Mesenchymal stem cell (in vitro differentiated cells and primary cell): Measurements from ENCODE around the gene EFEMP2.

Source experiments
- DNase-seq: peaks from one replicate; pipeline ENCODE4 v3.0.0-alpha.2; 2013
- H2AFZ ChIP-seq: one replicate; pipeline ENCODE4 v1.6.1; 2013; ENCODE audit warnings: low read depth, mild to moderate bottlenecking, control low read depth, inconsistent platforms, low read length, moderate library complexity
- H2AK5ac ChIP-seq: 2 replicates; pipeline ENCODE4 v1.6.1; 2013; ENCODE audit warnings: low read length, moderate library complexity, mild to moderate bottlenecking, inconsistent platforms; ENCODE audit not compliant: severe bottlenecking
- H2BK120ac ChIP-seq: one replicate; pipeline ENCODE4 v1.6.1; 2013; ENCODE audit warnings: low read depth, mild to moderate bottlenecking, inconsistent platforms, low read length, moderate library complexity
- H2BK12ac ChIP-seq, 2 experiments: one replicate each; pipeline ENCODE4 v1.6.1; 2013; ENCODE audit warnings: inconsistent platforms in 2 of 2, low read length in 2 of 2, mild to moderate bottlenecking in 2 of 2, moderate library complexity in 2 of 2, control low read depth in 1 of 2
- H2BK15ac ChIP-seq: one replicate; pipeline ENCODE4 v1.6.1; 2013; ENCODE audit warnings: mild to moderate bottlenecking, low read depth, inconsistent platforms; ENCODE audit not compliant: poor library complexity, severe bottlenecking
- H2BK5ac ChIP-seq: 2 replicates; pipeline ENCODE4 v1.6.1; 2013; ENCODE audit warnings: low read depth, mild to moderate bottlenecking, low read length, control low read depth, inconsistent platforms; ENCODE audit not compliant: poor library complexity, severe bottlenecking
- H3K14ac ChIP-seq, 2 experiments: one replicate each; pipeline ENCODE4 v1.6.1; 2013; ENCODE audit warnings: inconsistent platforms in 2 of 2, low read length in 2 of 2, control low read depth in 1 of 2, mild to moderate bottlenecking in 1 of 2, moderate library complexity in 1 of 2
- H3K18ac ChIP-seq, 2 experiments: one replicate each; pipeline ENCODE4 v1.6.1; 2013; ENCODE audit warnings: inconsistent platforms in 2 of 2, low read length in 2 of 2, control low read depth in 1 of 2, low read depth in 1 of 2, mild to moderate bottlenecking in 1 of 2
- H3K23ac ChIP-seq, 2 experiments: one replicate each; pipeline ENCODE4 v1.6.1; 2013; ENCODE audit warnings: inconsistent platforms in 2 of 2, low read length in 2 of 2, mild to moderate bottlenecking in 2 of 2, moderate library complexity in 2 of 2, control low read depth in 1 of 2
- H3K27ac ChIP-seq: 2 replicates; pipeline ENCODE4 v1.5.1; 2013; ENCODE audit warnings: mild to moderate bottlenecking, moderate library complexity, low read length, control low read depth, inconsistent platforms; ENCODE audit not compliant: poor library complexity, severe bottlenecking
- H3K27me3 ChIP-seq, 2 experiments: 2 replicates each; pipeline versions ENCODE4 v1.6.1 to v1.7.0; 2013; ENCODE audit warnings: low read length in 2 of 2, mild to moderate bottlenecking in 2 of 2, moderate library complexity in 2 of 2, control low read depth in 1 of 2, inconsistent platforms in 1 of 2; ENCODE audit not compliant: control insufficient read depth in 1 of 2, insufficient read depth in 1 of 2
- H3K36me3 ChIP-seq, 2 experiments: 2 replicates each; pipeline versions ENCODE4 v1.6.1 to v1.7.0; 2013; ENCODE audit warnings: low read length in 2 of 2, control low read depth in 1 of 2, inconsistent platforms in 1 of 2, low read depth in 1 of 2, mild to moderate bottlenecking in 1 of 2; ENCODE audit not compliant: insufficient read depth in 2 of 2, control insufficient read depth in 1 of 2
- H3K4ac ChIP-seq, 2 experiments: one replicate each; pipeline ENCODE4 v1.6.1; 2013; ENCODE audit warnings: inconsistent platforms in 2 of 2, low read length in 2 of 2, mild to moderate bottlenecking in 2 of 2, moderate library complexity in 2 of 2, control low read depth in 1 of 2, low read depth in 1 of 2
- H3K4me1 ChIP-seq: 2 replicates; pipeline ENCODE4 v1.6.1; 2013; ENCODE audit warnings: low read depth, low read length, control low read depth; ENCODE audit not compliant: control insufficient read depth, insufficient read depth
- H3K4me2 ChIP-seq: 2 replicates; pipeline ENCODE4 v1.6.1; 2013; ENCODE audit warnings: low read length, mild to moderate bottlenecking, inconsistent platforms; ENCODE audit not compliant: poor library complexity, severe bottlenecking
- H3K4me3 ChIP-seq, 2 experiments: 2 replicates each; pipeline versions ENCODE4 v1.5.1 to v1.7.0; 2013; ENCODE audit warnings: low read length in 2 of 2, mild to moderate bottlenecking in 2 of 2, control low read depth in 1 of 2, low read depth in 1 of 2; ENCODE audit not compliant: insufficient read depth in 1 of 2
- H3K79me1 ChIP-seq: replicated peaks from 2 replicates; pipeline ENCODE4 v1.6.1; 2013; ENCODE audit warnings: mild to moderate bottlenecking, control low read depth, low read length, inconsistent platforms; ENCODE audit not compliant: poor library complexity, severe bottlenecking
- H3K9ac ChIP-seq: 2 replicates; pipeline ENCODE4 v1.7.0; 2013; ENCODE audit warnings: mild to moderate bottlenecking, low read length, moderate library complexity
- H3K9me3 ChIP-seq: 2 replicates; pipeline ENCODE4 v1.7.0; 2013; ENCODE audit warnings: mild to moderate bottlenecking, low read length; ENCODE audit not compliant: control insufficient read depth
- H4K8ac ChIP-seq: one replicate; pipeline ENCODE4 v1.6.1; 2013; ENCODE audit warnings: inconsistent platforms, mild to moderate bottlenecking, low read length, moderate library complexity
- H4K91ac ChIP-seq: one replicate; pipeline ENCODE4 v1.6.1; 2013; ENCODE audit warnings: mild to moderate bottlenecking, low read length, inconsistent platforms
- WGBS: methylation state at CpG from one replicate; pipeline ENCODE4 v1.1.7; 2013; ENCODE audit warnings: mixed read lengths; 5-methylcytosine and 5-hydroxymethylcytosine counted together

EFEMP2 gene

GRCh38 chr11:65873318-65874156 is 937 bp upstream of the EFEMP2 start:
- Histone ChIP-seq H3K4me1 (peaks cover 28% of the 10 kb centered on the region), H2BK5ac (no peak overlapping the region), H3K4me3 (peak overlapping the region; percentile 88 to 91), H2AFZ (peak overlapping the region; percentile 84), H4K8ac (peak overlapping the region; percentile 96), H3K27ac (peak overlapping the region; percentile 82), H2BK120ac (peak overlapping the region; percentile 91), H2BK15ac (peak overlapping the region; percentile 98), H3K9ac (peak overlapping the region; percentile 91), H3K18ac (peak overlapping the region; percentile 97), H2AK5ac (peak overlapping the region; percentile 53), H3K36me3 (peaks cover 25 to 27% of the 10 kb centered on the region in 2 experiments), H3K27me3 (no peaks in the 10 kb centered on the region), H3K79me1 (peaks cover 9% of the 10 kb centered on the region), H3K4me2 (peak overlapping the region; percentile 97), H3K4ac (peak overlapping the region; percentile 79 to 98), H3K23ac (peak overlapping the region in 1 of 2 experiments; percentile 74), H2BK12ac (peak overlapping the region; percentile 82 to 97), H4K91ac (peak overlapping the region; percentile 94), H3K9me3 (no peaks in the 10 kb centered on the region), H3K14ac (peak overlapping the region; percentile 82 to 87)
- DNase-seq, result peak; percentile 95
- WGBS, result 11% methylated on average over 44 of the region's 54 CpGs

DNA sequence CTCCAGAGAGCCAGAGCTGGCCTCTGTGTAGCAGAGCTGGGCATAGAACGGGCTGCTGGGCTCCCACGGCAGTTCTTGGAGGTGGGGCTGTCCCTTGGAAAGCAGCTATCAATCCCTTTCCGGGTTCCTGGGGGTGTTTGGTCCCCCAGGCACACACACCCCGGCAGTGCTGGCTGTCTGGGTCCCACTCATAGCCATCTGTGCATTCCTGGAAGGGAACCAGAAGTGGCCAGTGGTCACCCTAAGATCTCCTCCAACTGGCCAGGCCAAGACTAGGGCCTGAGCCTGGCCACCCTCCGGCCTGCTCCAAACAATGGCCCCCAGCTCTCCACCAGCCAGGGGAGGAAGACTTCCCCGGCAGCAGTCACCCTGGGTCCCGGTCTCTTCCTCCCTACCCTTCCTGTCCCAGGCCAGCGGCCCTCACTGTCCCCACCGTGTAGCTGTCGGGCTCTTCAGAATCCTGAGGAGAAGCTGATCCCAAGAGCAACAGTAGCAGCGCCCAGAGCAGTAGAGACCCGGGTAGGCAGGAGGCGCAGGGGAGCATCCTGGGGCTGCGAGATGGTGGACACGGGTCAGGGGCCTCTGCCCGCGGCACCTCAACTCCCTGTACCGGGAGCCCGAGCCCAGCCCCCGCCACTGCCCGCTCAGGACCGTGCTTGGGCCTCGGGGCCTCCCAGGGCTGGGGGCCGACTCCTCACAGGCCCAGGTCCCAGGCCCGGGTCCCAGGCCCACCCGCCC is 620 bp downstream of the EFEMP2 start:
- Histone ChIP-seq H3K4ac (peak overlapping the region; percentile 91 to 96), H2BK5ac (peak overlapping the region; percentile 36), H4K91ac (peak overlapping the region; percentile 93), H2BK15ac (peak overlapping the region; percentile 89), H3K79me1 (peaks cover 12% of the 10 kb centered on the region), H3K9ac (peak overlapping the region; percentile 94), H3K18ac (peak overlapping the region; percentile 86 to 90), H3K36me3 (peaks cover 40 to 42% of the 10 kb centered on the region in 2 experiments), H3K4me1 (peaks cover 32% of the 10 kb centered on the region), H3K4me2 (peak overlapping the region; percentile 87), H3K27ac (peak overlapping the region; percentile 84), H2AFZ (no peak overlapping the region), H3K14ac (peak overlapping the region; percentile 37 to 95), H2BK12ac (peak overlapping the region; percentile 35 to 80), H2BK120ac (peak overlapping the region; percentile 91), H3K23ac (peak overlapping the region in 1 of 2 experiments; percentile 66), H2AK5ac (peak overlapping the region; percentile 85), H3K9me3 (no peaks in the 10 kb centered on the region), H4K8ac (peak overlapping the region; percentile 86), H3K4me3 (peak overlapping the region; percentile 87 to 88), H3K27me3 (no peaks in the 10 kb centered on the region)
- 23% methylated on average over 21 of the region's 26 CpGs for WGBS
- peak; percentile 64 for DNase-seq

- no peaks in the 10 kb centered on the region for H3K27me3 ChIP-seq
- peaks cover 47 to 52% of the 10 kb centered on the region in 2 experiments for H3K36me3 ChIP-seq
- WGBS, result 66% methylated on average over 24 of the region's 24 CpGs
Measured at GRCh38 chr11:65870706-65871681, 1.6 kb downstream of the EFEMP2 start.

More at GRCh38 chr11:65870706-65871681, 1.6 kb downstream of the EFEMP2 start:
- Histone ChIP-seq H3K79me1 (peaks cover 12% of the 10 kb centered on the region), H3K4me2 (peak overlapping the region; percentile 87), H3K23ac (no peak overlapping the region), H3K4me3 (peak overlapping the region; percentile 87 to 88), H3K4me1 (peaks cover 35% of the 10 kb centered on the region), H2BK120ac (no peak overlapping the region), H3K4ac (peak overlapping the region; percentile 83 to 91), H2BK15ac (peak overlapping the region; percentile 37), H2BK12ac (peak overlapping the region; percentile 44 to 46), H2AK5ac (peak overlapping the region; percentile 85), H3K18ac (peak overlapping the region; percentile 49 to 90), H3K9me3 (no peaks in the 10 kb centered on the region), H2AFZ (no peak overlapping the region), H4K8ac (peak overlapping the region; percentile 73), H3K9ac (peak overlapping the region; percentile 94), H3K14ac (no peak overlapping the region), H2BK5ac (no peak overlapping the region), H3K27ac (peak overlapping the region; percentile 84), H4K91ac (peak overlapping the region; percentile 93)
- peak; percentile 69 for DNase-seq
